Measurements from ENCODE around the gene ARHGAP24. TPM values are rescaled to one million over a fixed set of nuclear protein-coding genes. Genes with fewer than 3 reads are reported as not detected.
"Not testable (repeated sequence)": the region's sequence is repeated elsewhere in the genome, so short reads cannot be mapped to it uniquely, and the experiment has no call there.

The ARHGAP24 gene
- polyA plus RNA-seq, 1 donor: 53.2 TPM

DNA sequence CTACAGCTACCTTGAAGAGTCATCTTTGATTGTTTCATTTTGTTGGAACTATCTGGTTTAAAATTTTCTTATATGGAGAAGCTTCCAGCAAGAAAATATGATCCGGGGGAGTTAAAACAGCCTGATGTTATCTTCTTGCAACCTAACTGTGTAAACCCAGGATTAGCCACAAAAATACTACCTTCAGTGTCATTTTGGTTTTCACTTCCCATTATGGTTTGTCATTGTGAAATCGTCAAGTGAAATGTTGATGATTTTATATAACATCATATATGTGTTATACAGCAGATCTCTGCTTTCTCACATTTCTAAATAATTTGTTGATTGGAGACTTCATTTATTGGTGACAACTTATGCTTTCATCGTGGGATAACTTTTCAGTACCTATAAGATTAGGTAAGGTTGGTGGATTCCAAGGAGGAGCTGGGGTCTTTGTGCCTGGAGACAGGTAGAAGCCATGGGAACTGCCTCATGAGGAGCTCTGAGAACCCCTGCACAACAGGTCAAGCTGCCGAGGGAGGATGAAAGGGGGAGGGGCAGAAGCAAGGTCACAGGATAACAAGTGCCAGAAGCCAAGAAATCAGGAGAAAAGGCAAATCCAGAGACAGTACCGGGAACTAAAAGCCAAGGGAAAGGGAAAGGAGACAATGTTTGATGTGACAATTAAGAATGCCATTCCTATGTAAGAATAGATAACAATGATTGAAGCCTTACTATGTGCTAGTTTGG lies 7.2 kb downstream of the ARHGAP24 start:
- DNase-seq (ENCODE audit: low read depth): no peak

DNA sequence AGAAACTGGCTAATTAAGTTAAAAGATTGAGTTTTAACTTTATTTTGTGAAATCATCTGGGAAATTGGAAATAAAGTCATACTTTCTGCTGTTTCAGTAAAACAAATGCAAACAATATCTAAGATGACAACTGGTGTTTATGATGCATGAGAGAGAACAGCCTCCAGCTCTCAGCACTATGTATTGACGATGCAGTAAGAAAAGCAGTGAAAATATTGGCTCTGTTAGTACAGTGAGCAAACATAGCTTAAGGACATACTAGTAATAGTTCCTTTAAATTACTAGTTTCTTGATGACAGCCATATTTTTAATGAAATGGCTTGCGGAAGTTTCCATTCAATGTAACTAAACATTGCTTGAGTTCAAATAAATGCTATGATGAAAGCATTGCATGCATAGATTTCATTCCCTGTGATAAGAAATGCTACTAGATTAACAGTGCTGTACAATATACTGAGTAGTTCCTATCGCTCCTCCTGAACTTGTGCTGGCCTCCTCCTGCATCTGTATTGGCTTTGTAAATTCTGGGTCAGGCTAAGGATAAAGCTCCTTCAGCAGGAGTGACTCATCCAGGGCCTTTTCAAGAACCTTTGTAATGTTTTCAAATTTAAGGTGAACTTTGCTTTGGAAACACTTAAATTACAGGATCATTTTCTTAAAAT lies 11.6 kb downstream of the ARHGAP24 start:
- no peak for DNase-seq (ENCODE audit: low read depth)

DNA sequence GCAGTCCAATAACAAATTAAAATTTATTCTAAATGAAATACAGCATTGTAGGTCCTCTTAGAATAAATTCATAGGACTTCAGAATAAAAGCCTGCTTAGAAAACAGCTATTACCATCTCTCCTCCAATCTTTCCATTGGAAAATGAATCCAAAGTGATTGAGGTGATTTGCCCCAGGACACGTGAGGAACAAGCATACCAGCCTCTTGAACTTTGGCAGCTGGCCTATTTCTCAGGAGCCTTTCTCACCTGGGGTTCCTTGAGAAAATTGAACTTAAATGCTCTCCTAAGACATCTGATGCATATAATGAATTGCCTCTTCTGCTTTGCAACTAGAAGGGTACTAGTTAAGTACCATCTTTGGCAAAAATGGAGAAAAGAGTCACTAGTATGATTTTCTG lies 13.5 kb downstream of the ARHGAP24 start:
- no peak for DNase-seq (ENCODE audit: low read depth)

DNA sequence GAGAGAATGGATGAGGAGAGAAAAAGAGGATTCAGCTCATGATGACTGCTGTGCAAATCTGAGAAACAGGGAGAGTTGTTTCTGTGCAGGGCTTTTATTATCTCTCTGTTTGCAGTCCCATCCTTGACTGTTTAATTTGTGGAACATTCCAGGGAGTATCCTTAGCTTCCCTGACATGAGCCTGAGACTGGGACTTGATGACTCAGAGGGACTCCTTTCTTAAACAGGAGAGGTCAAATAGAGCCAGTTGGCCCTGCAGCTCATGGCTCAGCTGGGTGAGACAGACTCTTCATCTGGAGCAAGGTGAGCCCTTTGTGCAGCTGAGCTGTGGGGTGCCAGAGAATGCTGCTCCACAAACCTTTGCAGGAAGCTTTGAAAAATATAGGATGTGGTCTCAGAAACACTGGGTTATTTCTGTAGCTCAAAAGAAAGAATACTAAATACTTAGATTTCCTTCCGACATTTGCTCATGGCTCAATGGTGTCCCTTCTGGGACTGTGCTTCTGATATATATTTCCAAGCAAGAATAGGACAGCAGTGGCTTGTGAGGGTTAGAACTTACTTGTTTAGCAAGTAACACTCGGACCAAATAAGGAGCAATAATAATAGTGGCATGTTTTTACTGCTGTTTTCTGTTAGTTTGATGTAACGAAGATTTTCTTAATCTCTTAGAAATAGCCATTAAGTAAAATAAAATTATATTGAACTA lies 14.5 kb downstream of the ARHGAP24 start:
- DNase-seq (ENCODE audit: low read depth): no peak

DNA sequence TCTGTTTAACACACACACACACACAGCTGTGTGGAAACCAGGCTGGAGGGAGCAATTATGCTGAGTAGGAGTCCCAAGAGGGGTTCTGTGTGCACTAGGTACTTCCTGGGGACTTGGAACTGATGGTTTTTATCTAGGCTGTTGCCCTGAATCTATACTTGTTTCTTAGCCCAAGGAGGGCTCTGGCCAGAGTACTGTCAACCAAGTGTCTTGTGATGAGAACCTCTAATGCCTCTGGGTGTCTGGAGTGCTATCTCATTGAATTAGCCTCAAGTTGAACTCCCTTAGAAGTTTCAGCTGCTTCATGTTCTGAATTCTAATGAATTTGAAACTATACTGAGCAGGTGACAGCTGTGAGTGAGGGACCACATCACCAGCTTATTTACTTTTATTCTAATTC lies 16.6 kb downstream of the ARHGAP24 start:
- DNase-seq (ENCODE audit: low read depth): no peak

DNA sequence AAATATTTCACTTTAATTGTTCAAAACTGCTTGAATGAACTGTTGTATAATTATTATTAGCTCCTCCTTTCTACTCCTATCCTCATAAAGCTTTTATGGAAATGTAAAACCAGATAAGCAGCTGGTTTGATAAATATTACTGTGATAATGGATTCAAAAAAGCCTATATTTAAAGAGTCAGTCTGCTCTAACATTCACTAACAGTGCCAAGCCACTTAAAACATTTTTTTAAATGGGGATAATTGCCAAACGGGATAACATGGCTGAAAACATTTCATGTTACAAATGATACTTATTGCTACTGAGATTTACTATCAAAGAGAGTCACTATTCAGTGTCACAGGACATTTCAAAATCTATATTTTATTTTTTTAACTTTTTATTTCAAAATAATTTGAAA lies 17.4 kb downstream of the ARHGAP24 start:
- no peak for DNase-seq (ENCODE audit: low read depth)

DNA sequence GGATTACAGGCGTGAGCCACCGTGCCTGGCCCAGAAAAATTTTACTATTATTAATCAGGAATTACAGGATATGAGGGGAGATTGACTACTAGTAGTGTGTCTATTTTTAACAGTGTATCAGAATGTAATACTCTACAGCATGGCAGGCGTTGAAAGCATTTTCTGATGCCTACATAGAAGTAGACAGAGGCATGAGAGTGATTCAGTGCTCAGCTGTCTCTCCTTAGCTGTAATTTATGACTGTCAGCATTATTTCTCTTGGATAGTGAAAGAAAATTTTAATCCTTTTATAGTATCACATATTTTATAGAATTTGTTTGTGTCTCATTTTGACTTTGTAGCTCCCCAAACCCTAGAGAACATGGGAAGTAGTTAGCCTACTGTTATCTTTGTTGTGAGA lies 20.7 kb downstream of the ARHGAP24 start:
- DNase-seq (ENCODE audit: low read depth): no peak

DNA sequence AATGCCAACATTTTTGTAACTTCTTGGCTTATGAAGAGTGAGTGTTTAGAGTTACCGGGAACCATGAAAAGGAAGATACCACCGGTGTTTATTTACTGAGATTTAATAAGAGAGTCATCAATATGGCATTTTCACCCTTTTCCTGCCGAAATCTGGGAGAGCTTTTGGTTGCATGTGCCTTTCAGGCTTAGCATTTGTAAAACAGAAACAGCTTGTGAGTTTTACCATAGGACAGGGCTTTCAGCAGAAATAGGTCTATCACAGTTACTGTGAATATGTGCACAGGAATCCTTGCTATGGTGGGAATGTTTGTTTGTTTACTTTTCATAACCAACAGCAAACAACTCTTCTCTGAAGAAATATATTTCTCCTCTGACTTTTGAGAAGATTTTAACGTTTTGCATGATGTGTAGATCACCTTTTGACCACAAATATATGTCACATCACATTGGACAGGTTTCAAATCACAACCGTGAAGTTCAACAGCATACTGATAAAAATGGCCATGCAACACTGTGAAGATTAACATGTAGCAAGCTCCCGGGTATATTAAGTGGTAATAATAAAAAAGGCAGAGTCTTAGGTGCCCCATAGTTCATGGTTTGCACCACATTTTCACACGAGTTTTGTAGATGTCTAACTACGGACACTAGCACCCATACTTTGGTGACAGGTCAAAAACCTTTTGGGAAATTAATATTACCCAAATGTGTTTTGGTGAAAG lies 21.3 kb downstream of the ARHGAP24 start:
- no peak for DNase-seq (ENCODE audit: low read depth)

DNA sequence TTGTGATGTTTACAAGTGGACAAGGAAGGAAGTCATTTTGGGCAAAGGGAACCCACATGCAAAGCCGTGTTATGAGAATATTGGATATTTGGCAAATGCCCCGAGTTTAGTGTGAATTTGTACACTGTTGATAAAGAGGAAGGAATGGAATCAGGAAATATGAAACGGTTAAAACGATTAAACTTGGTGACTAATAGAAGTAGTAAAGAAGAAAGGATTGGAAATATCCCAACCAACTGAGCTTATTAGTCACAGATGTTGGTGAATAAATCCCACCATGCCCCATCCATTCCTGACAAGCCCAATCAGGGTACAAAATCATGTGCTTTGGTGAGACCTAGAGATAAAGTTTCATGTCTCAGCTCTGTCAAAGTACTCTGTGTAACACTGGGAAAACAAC lies 22.0 kb downstream of the ARHGAP24 start:
- DNase-seq (ENCODE audit: low read depth): no peak

DNA sequence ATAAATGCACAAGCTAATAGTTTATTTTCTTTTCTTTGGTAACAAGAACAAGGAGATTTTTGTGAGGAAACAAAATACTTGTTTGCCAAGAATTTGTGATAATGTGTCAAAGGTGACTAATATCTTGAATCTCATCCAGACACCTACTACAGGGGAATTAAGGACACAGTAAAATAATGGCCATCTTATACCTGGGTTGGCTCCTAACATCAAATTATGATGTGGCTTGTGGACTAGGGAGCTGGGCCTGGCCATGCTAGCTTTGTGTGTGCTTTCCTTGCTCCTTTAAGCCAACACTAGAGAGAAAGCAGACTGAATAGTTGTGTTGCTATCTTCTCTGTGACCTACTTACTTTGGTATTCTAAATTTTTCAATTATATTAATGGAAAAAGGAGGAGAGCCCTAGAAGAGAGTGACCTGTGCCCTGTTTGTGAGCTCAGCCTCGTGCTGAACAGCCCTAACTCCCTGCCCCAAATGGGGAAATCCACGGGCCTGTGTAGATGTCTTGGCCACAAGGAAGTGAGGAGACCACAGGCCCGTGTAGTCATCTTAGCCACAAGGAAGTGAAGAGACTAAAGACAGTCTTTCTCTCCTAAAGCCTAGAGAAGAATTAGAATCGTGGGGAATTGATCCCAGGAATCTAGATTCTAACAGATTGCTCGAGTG lies 23.3 kb downstream of the ARHGAP24 start:
- DNase-seq (ENCODE audit: low read depth): no peak

DNA sequence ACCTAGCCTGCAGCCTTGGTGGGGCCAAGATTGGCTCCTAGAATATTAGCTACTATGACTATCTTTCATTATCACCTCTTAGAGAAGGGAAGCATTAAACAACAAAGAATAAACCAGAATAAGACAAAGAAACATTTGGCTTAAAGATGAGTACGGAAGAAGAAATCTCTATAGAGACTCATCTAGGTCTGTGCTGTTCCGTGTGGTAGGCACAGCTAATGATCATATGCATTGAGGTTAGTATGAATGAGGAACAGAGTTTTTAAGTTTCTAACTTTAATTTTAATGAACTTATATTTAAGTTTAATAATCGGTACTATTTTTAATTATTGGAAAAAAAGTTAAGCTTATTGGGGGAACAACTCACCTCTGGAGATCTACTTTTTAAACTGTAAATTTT lies 24.6 kb downstream of the ARHGAP24 start:
- DNase-seq (ENCODE audit: low read depth): no peak

DNA sequence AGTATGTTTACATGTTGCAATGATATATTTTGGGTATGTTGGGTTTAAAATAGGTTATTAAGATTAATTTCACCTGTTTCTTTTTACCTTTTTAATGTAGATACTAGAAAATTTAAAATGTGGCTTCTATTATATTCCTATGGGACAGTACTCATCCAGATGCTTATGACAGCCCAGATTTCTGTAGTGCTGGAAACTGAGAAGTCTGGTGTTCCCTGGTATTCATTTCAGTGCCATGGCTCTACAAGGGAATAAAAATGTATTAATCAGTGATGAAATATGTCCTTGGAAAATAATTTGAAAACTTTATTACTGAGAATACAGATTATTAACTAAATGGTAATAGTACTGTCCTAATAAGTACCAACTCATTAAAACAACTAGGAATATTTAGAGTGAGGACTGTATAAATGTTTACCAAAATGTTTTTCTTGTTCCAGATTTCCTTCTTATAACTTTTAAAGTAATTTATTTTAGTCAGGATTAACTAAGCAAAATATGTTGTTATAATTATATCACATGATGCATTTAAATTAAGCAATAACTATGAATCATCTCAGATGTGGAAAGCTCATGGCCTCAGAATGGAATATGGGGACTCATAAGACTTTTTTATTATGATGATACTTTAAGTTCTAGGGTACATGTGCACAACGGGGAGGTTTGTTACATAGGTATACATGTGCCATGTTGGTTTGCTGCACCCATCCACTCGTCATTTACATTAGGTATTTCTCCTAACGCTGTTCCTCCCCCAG lies 25.3 kb downstream of the ARHGAP24 start:
- DNase-seq (ENCODE audit: low read depth): no peak

DNA sequence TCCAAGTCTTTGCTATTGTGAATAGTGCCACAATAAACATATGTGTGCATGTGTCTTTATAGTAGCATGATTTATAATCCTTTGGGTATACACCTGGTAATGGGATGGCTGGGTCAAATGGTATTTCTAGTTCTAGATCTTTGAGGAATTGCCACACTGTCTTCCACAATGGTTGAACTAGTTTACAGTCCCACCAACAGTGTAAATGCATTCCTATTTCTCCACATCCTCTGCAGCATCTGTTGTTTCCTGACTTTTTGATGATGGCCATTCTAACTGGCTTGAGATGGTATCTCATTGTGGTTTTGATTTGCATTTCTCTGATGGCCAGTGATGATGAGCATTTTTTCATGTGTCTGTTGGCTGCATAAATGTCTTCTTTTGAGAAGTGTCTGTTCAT lies 26.2 kb downstream of the ARHGAP24 start:
- not testable (repeated sequence) for DNase-seq (ENCODE audit: low read depth)

DNA sequence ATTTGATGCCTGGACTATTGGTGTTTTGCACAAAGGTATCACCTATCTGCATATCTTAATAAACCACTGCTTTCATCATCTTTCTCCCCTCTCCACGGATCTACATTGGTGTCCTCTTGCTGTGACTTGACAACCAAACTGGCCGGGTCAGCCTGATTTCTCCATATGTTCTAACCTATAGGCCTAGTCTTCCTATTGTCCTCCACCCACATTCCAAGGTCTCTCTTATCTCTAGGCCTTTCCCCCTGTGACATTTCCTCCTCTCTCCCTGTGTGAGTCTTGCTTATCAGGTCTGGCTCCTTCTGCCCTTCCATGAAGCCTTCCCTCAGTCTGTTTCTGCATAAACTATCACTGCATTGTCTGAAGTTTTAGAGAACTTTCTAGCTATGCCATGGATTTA lies 33.7 kb downstream of the ARHGAP24 start:
- DNase-seq (ENCODE audit: low read depth): no peak

DNA sequence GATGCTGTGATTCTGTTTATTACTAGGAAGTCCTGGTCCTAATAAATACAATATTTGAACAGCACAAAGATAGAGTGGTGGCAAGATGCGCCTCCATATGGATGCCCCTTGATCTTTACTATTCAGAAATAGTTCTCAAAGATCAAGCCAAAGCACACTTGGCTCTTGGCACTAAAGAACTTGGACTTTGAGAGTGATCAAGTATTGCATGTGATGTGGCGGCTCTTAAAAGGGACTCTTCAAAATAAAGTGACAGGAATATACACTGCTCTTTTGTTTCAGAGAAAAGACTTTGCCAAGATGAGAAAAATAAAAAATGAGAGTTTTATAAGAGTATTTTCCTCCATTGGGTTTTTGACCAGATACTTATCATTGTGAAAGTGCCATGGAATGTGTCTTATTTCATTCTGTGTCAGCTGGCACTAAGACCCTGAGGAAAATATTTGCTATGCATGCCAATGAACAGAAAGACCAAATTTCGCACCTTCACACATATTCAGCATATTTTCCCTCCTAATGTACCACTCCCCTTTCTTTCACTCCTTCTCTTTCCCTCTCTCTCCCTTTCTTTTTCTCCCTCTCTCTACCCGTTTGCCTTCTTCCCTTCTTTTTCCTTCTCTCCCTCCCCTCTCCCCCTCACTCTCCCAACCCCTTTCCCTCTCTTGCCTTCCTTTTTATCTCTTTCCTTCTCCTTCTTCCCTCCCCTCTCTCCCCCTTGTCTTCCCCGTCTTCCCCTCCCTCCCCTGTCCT lies 35.1 kb downstream of the ARHGAP24 start:
- no peak for DNase-seq (ENCODE audit: low read depth)

DNA sequence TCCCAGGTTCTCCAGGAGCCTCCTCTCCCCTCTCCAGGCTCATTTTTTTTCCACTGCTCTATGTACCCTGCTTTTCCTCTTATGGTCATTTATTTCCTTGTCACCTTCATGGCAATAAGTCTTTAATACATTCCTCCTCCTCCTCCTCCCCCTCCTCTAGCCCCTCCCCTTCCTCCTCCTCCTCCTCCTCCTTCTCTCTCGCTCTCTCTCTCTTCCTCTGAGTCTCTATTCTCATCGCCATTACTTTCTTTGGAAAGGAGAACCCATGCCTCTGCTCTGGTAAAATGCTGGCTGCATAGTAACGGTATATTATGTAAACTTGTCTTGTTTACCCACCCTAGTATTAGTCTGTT lies 35.7 kb downstream of the ARHGAP24 start:
- DNase-seq (ENCODE audit: low read depth): no peak

DNA sequence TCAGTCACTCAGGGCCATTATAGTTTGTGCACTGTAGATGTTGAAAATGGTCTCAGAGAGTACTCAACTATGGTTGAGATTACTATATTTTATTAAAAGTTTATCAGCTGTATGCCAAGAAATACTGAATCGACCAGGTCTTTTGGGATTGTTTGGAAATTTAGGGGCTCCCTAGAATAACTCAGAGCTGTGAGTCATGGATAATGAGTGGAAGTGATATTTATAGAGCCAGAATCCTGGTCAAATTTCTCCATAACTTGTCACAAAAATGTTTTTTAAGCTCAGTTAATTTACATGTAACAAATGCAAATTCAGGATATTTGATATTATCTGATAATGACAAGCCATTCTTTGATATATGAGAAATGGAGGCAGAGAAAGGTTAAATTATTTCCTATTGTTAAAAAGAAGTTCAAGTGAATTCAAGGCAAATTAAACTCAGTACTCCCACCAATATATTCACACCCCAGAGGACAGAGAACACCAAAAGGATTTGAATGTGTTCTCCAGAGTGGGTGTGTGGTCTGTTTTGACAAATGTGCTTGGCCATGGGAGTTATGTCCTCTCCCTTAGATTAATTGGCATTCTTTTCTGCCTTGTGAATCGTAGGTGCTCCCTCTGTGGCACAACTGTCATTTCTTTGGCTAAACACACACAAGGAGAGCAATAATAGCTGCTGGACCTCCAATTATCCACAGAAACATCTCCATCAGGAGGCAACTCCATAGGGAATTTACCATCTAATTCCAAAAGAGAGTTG lies 37.7 kb downstream of the ARHGAP24 start:
- DNase-seq (ENCODE audit: low read depth): no peak

DNA sequence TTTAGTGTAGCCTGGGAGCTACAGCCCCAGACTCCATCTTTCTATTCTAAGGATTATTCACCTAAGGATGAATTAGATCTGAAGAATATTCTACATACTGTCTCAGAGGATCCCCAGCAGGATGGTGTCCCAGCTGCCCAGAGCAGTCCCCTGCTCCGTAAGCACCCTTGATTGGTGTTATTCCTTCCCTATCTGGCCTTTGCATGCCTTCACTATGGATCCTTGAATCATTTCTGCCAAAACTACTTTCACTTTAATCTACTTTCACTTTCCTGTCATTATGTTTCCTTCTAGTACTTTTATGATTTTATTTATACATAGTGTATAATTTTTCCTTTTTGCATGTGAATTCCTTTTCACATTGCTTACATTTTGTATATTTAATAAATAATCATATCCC lies 39.2 kb downstream of the ARHGAP24 start:
- DNase-seq (ENCODE audit: low read depth): no peak

DNA sequence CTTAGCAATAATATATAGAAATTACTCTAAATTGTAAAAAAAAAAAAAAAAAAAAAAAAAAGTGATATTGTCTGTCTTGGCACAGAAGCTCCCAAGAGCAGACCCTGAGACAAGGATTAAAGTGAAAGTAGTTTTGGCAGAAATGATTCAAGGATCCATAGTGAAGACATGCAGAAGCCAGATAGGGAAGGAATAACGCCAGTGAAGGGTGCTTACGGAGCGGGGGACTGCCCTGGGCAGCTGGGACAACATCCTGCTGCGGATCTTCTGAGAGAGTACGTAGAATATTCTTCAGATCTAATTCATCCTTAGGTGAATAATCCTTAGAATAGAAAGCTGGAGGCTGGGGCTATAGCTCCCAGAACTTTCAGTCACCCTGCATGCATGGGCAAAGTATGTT lies 39.8 kb downstream of the ARHGAP24 start:
- DNase-seq (ENCODE audit: low read depth): no peak

DNA sequence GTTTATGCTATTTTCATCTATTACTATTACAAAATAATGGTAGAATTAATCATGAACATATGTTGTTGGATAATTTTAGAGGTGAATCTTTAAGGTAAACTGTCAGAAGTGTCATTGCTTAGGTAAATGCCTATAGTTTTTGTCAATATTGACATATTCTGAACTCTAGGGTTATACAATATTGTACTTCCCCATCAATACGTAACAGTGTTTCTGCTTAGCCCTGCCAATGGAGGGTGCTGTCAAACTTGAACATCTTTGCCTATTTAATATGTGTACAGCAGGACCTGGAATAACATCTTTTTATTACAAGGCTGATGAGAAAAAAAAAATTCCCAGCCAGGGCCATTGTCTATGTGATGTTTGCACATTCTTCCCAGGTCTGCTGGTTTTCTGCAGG lies 40.8 kb downstream of the ARHGAP24 start:
- DNase-seq (ENCODE audit: low read depth): no peak
